ENCODE results near the gene TNPO3. TPM values are rescaled to one million over a fixed set of nuclear protein-coding genes. Genes with fewer than 3 reads are reported as not detected.

The TNPO3 gene
- total RNA-seq, 1 donor from 2014 or later, result 56.2 TPM

- Mint-ChIP-seq H3K36me3 (ENCODE audit: low read depth) (peaks cover 78% of the 10 kb centered on the region), H3K4me1 (peaks cover 53% of the 10 kb centered on the region), H3K9me3 (no peaks in the 10 kb centered on the region), H3K27ac (peak overlapping the region; percentile 93), H3K27me3 (no peaks in the 10 kb centered on the region), H3K4me3 (no peak overlapping the region)
- DNase-seq, result no peak
- POLR2A ChIA-PET, result interaction anchor here (2.6 to 5.4 kb wide), 4 partner anchors 8 to 22 kb away, joined by 10 to 80 read pairs (median 16); no protein-coding TSS in a partner anchor
- ATAC-seq (ENCODE audit: low read depth), result no peak
- no peak for TF ChIP-seq CTCF (IDR thresholded peaks at IDR 0.05)
- intact Hi-C loops (cut with micrococcal nuclease), result loop anchor here (1.0 kb wide), 3 partner anchors 7 to 52 kb away; no protein-coding TSS in a partner anchor
- CTCF ChIA-PET, result no interaction called here
Measured at GRCh38 chr7:128955981-128956380, 98.9 kb downstream of the TNPO3 start.

- CTCF ChIA-PET, result interaction anchor here (1.2 to 2.2 kb wide), 2 partner anchors 15 to 41 kb away, joined by 4 to 15 read pairs; no protein-coding TSS in a partner anchor
- intact Hi-C loops (cut with micrococcal nuclease), result loop anchor here (1.0 kb wide), 3 partner anchors 8 to 51 kb away; no protein-coding TSS in a partner anchor
- Mint-ChIP-seq H3K27ac (peak overlapping the region; percentile 93), H3K9me3 (no peaks in the 10 kb centered on the region), H3K4me3 (peak overlapping the region; percentile 61), H3K4me1 (peaks cover 51% of the 10 kb centered on the region), H3K36me3 (ENCODE audit: low read depth) (peaks cover 87% of the 10 kb centered on the region), H3K27me3 (no peaks in the 10 kb centered on the region)
- ATAC-seq (ENCODE audit: low read depth) (peak; percentile 82), DNase-seq (no peak)
- TF ChIP-seq CTCF (IDR thresholded peaks at IDR 0.05), result no peak
- POLR2A ChIA-PET, result interaction anchor here (0.6 to 5.4 kb wide), 8 partner anchors 8 to 519 kb away, joined by 3 to 80 read pairs (median 5); partner anchors contain the start of gene IRF5
Measured at GRCh38 chr7:128954830-128955802, 99.8 kb downstream of the TNPO3 start.

- peaks cover 52% of the 10 kb centered on the region for H3K4me1 Mint-ChIP-seq
- H3K36me3 Mint-ChIP-seq (ENCODE audit: low read depth), result peaks cover 86% of the 10 kb centered on the region
- DNase-seq (no peak), ATAC-seq (ENCODE audit: low read depth) (no peak)
- no peak for TF ChIP-seq CTCF (IDR thresholded peaks at IDR 0.05)
- no peaks in the 10 kb centered on the region for H3K27me3 Mint-ChIP-seq
- peak overlapping the region; percentile 93 for H3K27ac Mint-ChIP-seq
- H3K4me3 Mint-ChIP-seq, result no peak overlapping the region
- CTCF ChIA-PET, result interaction anchor here (0.6 to 2.2 kb wide), 4 partner anchors 13 to 40 kb away, joined by 3 to 15 read pairs (median 4); no protein-coding TSS in a partner anchor
- POLR2A ChIA-PET, result interaction anchor here (0.6 to 5.4 kb wide), 9 partner anchors 9 to 518 kb away, joined by 3 to 80 read pairs (median 4); partner anchors contain the start of gene IRF5
- H3K9me3 Mint-ChIP-seq, result no peaks in the 10 kb centered on the region
- intact Hi-C loops (cut with micrococcal nuclease), result no loop called here
Measured at GRCh38 chr7:128954150-128954549, 100.8 kb downstream of the TNPO3 start.

- Mint-ChIP-seq H3K9me3 (no peaks in the 10 kb centered on the region), H3K27me3 (no peaks in the 10 kb centered on the region), H3K27ac (peak overlapping the region; percentile 61), H3K4me1 (peaks cover 46% of the 10 kb centered on the region), H3K36me3 (ENCODE audit: low read depth) (peaks cover 87% of the 10 kb centered on the region), H3K4me3 (no peak overlapping the region)
- CTCF ChIA-PET, result interaction anchor here (0.5 kb wide), 1 partner anchor 139 kb away, joined by 3 read pairs; no protein-coding TSS in a partner anchor
- DNase-seq, result no peak
- ATAC-seq (ENCODE audit: low read depth), result no peak
- POLR2A ChIA-PET, result interaction anchor here (0.6 to 5.4 kb wide), 2 partner anchors 11 to 90 kb away, joined by 7 to 80 read pairs; no protein-coding TSS in a partner anchor
- intact Hi-C loops (cut with micrococcal nuclease), result no loop called here
- no peak for TF ChIP-seq CTCF (IDR thresholded peaks at IDR 0.05)
Measured at GRCh38 chr7:128951296-128951695, 103.6 kb downstream of the TNPO3 start.

Data from activated B cell treated with CpG ODN at 0.5 μM for 24 hours (primary cell).